Smooth muscle cell (in vitro differentiated cells): Measurements from ENCODE around the gene TMBIM6. TPM values are rescaled to one million over a fixed set of nuclear protein-coding genes. Genes with fewer than 3 reads are reported as not detected.

Experiments
- DNase-seq: peaks from one replicate; lab custom pipeline; 2025; ENCODE audit not compliant: unreplicated experiment; lab: John Stamatoyannopoulos, UW
- H2AFZ ChIP-seq: fragments of 200-600 bp; sonication (generic); 2 replicates; pipeline ENCODE4 v1.6.0; 2016; ENCODE audit warnings: antibody characterized with exemption, low read depth, mild to moderate bottlenecking
- H3F3A ChIP-seq: fragments of 200-600 bp; sonication (generic); 2 replicates; pipeline ENCODE4 v1.6.0; 2017; ENCODE audit warnings: antibody characterized with exemption, low read depth
- H3K27ac ChIP-seq: fragments of 200-600 bp; sonication (generic); 2 replicates; pipeline ENCODE4 v1.5.1; 2016; ENCODE audit warnings: low read depth, mild to moderate bottlenecking
- H3K27me3 ChIP-seq: fragments of 200-600 bp; sonication (generic); 2 replicates; pipeline ENCODE4 v1.6.1; 2016; ENCODE audit warnings: low read depth, mild to moderate bottlenecking
- H3K36me3 ChIP-seq: fragments of 200-600 bp; sonication (generic); 2 replicates; pipeline ENCODE4 v1.5.1; 2016; ENCODE audit warnings: low read depth
- H3K4me1 ChIP-seq: fragments of 200-600 bp; sonication (generic); 2 replicates; pipeline ENCODE4 v1.5.1; 2016; ENCODE audit warnings: low read depth
- H3K4me2 ChIP-seq: fragments of 200-600 bp; sonication (generic); 2 replicates; pipeline ENCODE4 v1.6.0; 2016; ENCODE audit warnings: mild to moderate bottlenecking
- H3K4me3 ChIP-seq: fragments of 200-600 bp; sonication (generic); 2 replicates; pipeline ENCODE4 v1.5.1; 2016; ENCODE audit warnings: mild to moderate bottlenecking
- H3K79me2 ChIP-seq: fragments of 200-600 bp; sonication (generic); 2 replicates; pipeline ENCODE4 v1.6.0; 2016; ENCODE audit warnings: low read depth, mild to moderate bottlenecking
- H3K9ac ChIP-seq: fragments of 200-600 bp; sonication (generic); 2 replicates; pipeline ENCODE4 v1.6.0; 2016; ENCODE audit warnings: low read depth
- H3K9me3 ChIP-seq: fragments of 200-600 bp; sonication (generic); replicated peaks from 2 replicates; pipeline ENCODE4 v1.5.1; 2016; ENCODE audit warnings: low read depth
- H4K20me1 ChIP-seq: fragments of 200-600 bp; sonication (generic); 2 replicates; pipeline ENCODE4 v1.6.0; 2016; ENCODE audit warnings: low read depth
- WGBS: methylation state at CpG from one replicate; pipeline ENCODE4 v1.1.7; 2016; ENCODE audit warnings: low lambda C conversion rate; 5-methylcytosine and 5-hydroxymethylcytosine counted together
- polyA plus RNA-seq: library from polyadenylated mRNA; unstranded; fragments of >200 nt; fragmentation: Nextera tagmentation; extraction: Ambion mirVana; gene quantifications from 2 replicates; pipeline ENCODE4 v1.2.1, GENCODE V29; 2016
- total RNA-seq: library from RNA; depleted of rRNA; stranded (reverse); fragments of >200 nt; gene quantifications from 2 replicates; pipeline ENCODE4 v1.2.3, GENCODE V29; 2014
- TF ChIP-seq, protein P1 (sequence below): fragments of 200-600 bp; sonication (generic); IDR thresholded peaks from 2 replicates; pipeline ENCODE4 v1.5.1; 2017; ENCODE audit warnings: borderline replicate concordance, mild to moderate bottlenecking, antibody characterized with exemption; ENCODE audit not compliant: insufficient read depth, poor library complexity, severe bottlenecking

Gene TMBIM6
- total and polyA plus RNA-seq, 2 experiments from 2014 or later = 611 to 677 TPM

DNA sequence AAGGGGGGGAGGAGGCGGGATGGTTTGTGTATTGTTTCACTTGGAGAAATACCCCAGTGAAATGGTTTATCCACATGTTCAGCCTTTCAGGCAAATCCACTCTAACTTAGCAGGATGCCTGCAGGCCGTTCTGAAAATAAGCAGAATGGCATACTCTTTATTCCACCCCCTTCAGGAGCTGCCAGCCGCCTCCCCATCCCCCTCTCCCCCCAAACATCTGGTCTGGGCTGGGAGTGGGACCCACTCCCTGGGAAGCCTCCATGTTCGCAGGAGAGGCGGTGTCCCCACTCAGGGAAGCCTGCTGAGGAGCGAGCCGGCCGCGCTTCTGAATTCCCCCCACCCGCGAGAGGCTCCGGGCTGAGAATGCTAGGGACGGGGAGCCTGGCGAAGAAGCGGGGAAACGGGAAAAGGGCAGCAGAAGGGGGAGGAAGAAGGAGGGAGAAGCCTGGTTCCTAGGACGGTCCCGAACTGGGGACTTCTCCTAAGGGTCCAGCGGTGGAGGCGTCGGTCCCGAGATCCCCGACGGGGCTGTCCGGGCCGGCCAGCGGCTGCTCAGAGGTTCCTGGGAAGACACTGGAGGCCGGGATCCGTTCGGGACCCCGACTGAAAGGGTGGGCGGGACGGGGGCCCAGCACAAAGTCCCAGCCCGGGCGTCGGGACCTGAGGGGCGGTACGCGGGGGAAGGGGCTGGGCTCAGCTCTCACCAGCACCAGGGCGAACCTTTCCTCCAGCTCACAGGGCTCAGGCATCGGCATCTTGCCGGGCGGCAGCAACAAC, 34.8 kb upstream of the TMBIM6 start:
- TF ChIP-seq, protein P1, sequence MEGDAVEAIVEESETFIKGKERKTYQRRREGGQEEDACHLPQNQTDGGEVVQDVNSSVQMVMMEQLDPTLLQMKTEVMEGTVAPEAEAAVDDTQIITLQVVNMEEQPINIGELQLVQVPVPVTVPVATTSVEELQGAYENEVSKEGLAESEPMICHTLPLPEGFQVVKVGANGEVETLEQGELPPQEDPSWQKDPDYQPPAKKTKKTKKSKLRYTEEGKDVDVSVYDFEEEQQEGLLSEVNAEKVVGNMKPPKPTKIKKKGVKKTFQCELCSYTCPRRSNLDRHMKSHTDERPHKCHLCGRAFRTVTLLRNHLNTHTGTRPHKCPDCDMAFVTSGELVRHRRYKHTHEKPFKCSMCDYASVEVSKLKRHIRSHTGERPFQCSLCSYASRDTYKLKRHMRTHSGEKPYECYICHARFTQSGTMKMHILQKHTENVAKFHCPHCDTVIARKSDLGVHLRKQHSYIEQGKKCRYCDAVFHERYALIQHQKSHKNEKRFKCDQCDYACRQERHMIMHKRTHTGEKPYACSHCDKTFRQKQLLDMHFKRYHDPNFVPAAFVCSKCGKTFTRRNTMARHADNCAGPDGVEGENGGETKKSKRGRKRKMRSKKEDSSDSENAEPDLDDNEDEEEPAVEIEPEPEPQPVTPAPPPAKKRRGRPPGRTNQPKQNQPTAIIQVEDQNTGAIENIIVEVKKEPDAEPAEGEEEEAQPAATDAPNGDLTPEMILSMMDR = no peak
- Histone ChIP-seq H3K9me3 (no peaks in the 10 kb centered on the region), H3K36me3 (no peaks in the 10 kb centered on the region), H3K4me3 (peak overlapping the region; percentile 88), H3K4me1 (peaks cover 25% of the 10 kb centered on the region), H3K27me3 (no peaks in the 10 kb centered on the region), H3K9ac (peak overlapping the region; percentile 82), H3F3A (peaks cover 12% of the 10 kb centered on the region), H3K27ac (peak overlapping the region; percentile 88), H3K4me2 (peak overlapping the region; percentile 84), H4K20me1 (peaks cover 17% of the 10 kb centered on the region), H2AFZ (peak overlapping the region; percentile 68), H3K79me2 (peaks cover 31% of the 10 kb centered on the region)
- peak; percentile 58 for DNase-seq
- 2% methylated on average over 32 of the region's 43 CpGs for WGBS

DNA sequence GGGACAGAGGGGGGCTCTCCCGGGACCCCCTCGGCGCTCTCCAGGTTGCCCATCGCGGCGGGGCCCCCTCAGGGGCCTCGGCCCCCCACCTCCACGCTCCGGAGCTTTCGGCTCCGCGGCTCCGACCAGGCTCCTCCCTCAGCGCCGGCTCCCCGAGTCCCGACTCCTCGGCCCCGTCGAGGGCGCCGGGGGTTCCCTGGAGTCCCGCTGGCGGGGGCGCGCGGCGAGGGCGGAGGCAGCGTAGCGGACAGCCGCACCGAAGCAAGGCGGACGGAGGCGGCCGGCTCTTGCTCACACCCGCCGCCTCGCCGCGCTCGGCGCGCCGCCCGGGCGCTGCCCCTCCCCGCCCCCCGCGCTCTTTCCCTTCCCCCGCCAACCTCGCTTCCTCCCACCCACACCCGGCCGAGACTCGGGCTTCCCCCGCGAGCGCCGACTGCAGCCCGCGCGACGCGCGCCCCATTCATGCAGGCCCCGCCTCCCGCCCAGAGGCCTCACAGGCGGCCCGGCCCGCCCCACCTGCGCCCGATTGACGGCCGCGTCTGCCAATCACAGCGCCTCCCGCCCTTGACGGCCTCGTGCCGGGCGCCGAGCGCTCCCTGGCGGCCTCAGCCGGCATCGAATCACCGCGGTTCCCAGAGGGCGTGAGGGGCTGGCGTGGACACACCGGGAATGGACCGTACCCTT, 34.1 kb upstream of the TMBIM6 start, which contains the start of gene FMNL3:
Gene FMNL3, minus strand, starts transcription at position 278 of the 684 bp plus-strand sequence. Its CDS starts 225 bp downstream, at position 53.
- DNase-seq = peak; percentile 93
- peaks cover 12% of the 10 kb centered on the region for H3F3A ChIP-seq
- peak within 1 kb of the TSS; percentile 82 for H3K9ac ChIP-seq
- H3K27ac ChIP-seq = peak within 1 kb of the TSS; percentile 88
- no peaks in the 10 kb centered on the region for H3K27me3 ChIP-seq
- H3K4me2 ChIP-seq = peak within 1 kb of the TSS; percentile 84
- H3K4me1 ChIP-seq = peaks cover 25% of the 10 kb centered on the region
- TF ChIP-seq, protein P1 = peak; percentile 96
- H3K79me2 ChIP-seq = peaks cover 24% of the 10 kb centered on the region
- peaks cover 17% of the 10 kb centered on the region for H4K20me1 ChIP-seq
- peak within 1 kb of the TSS; percentile 88 for H3K4me3 ChIP-seq
- no peaks in the 10 kb centered on the region for H3K36me3 ChIP-seq
- 1% methylated on average over 60 of the region's 93 CpGs for WGBS
- no peaks in the 10 kb centered on the region for H3K9me3 ChIP-seq
- peak within 1 kb of the TSS; percentile 68 for H2AFZ ChIP-seq

DNA sequence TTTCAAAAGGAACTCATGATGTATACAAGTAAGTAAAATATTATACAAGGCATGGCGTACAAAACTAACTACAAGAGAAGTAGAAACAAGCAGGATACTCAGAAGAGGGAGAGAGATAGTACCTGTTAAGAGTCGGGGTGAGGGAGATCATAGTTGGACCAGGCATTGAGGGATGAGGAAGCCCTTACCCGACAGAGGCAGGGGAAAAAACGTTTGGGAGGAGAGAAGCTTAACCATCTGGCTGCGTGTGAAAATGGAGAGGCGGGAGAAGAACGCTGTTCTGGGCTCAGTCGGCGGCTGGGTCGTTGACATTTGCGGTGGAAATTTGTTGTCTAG, 33.6 kb upstream of the TMBIM6 start:
- Histone ChIP-seq H3K4me1 (peaks cover 22% of the 10 kb centered on the region), H4K20me1 (peaks cover 17% of the 10 kb centered on the region), H3K9me3 (no peaks in the 10 kb centered on the region), H3K27ac (no peak overlapping the region), H2AFZ (peak overlapping the region; percentile 61), H3K4me3 (no peak overlapping the region), H3K79me2 (peaks cover 19% of the 10 kb centered on the region), H3K27me3 (no peaks in the 10 kb centered on the region), H3F3A (peaks cover 12% of the 10 kb centered on the region), H3K4me2 (peak overlapping the region; percentile 84), H3K9ac (no peak overlapping the region), H3K36me3 (no peaks in the 10 kb centered on the region)
- WGBS = 61% methylated on average over 11 of the region's 11 CpGs
- no peak for DNase-seq
- TF ChIP-seq, protein P1 = no peak
